ENCODE results near the gene PLCH1.

Gene PLCH1

DNA sequence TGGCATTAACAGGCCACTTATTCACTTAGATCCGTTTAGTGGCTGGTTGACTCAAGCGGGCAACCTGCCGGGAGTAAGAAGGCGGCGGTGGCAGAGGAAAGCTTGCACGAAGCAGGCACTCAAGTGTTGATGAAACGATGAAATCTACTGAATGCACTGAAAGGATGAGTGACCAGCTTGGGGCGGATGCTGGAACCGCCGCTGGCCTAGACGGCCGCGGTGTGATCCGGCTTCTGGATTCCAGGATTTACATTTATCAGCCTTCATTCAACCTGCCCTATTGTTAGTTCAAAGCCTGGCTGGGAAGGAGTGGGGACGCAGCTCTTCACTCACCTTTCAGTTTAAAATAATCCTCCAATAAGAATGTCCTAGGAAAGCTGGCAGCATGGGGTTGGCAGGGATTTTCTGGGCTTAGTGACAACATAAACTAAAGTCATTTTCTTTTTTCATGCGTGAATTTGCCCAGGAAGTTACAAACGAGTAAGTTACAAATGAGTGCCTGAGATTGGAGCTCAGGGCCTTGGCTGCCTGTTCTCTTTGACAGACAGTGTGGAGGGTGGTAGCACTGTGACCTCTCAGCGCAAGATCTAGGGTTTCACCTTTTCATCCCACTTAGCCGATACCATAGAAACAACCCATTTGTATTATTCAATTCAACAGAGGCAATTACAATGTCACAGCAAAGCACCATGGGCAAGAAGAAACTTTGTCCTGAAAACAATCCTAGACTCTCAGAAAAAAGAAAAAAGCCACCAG, 1.1 kb upstream of the PLCH1 start:
- no peak for DNase-seq

- peak; percentile 29 for DNase-seq
Measured at GRCh38 chr3:155744010-155744625, 753 bp downstream of the PLCH1 start.

DNA sequence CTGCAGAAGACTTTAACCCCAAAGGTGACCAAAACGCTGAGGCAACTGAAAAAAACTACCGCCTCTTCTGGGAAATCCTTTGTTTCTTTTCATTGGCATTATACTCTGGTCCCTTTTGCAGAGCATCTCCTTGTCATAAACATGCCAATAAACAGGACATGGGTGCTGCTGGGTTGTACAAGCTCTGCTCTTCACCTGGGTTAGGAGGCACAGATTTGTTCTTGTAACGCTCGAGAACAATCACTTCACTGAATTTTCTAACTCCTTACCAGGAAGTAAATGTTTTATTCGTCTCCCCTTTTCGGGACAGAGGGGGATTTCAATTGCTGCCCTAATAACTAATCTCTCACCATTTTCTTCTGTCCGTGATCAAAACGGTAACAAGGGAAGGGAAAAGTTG, 1.3 kb downstream of the PLCH1 start:
- no peak for DNase-seq

DNA sequence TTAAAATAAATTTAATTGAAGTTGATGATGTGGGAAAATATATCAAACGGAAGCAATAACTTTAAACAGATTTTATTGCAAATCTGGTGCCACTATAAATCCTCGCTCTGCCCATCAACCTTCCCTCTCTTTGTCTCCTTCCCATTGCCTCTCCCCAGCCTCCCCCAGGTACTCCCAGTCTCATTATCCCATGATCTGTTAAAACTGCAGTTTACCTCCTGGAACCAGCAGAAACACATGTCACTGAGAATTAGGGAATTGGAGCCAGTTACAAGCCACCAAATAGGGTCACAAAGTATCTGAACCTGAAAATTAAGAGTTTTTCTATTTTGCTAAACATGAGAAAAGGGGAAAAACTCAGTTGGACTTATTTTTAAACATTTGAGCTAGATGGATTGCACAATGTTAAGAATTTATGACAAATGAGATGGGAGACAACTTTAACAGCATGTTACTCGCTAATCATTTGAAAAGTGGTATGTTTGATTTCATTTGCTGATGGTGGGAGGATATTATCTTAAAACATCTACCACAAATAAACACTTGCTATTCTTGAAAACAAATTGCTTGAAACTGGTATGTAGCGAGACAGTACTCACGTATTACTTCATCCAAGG, 2.4 kb downstream of the PLCH1 start:
- DNase-seq = no peak

- no peak for DNase-seq
Measured at GRCh38 chr3:155741603-155742002, 3.3 kb downstream of the PLCH1 start.

DNA sequence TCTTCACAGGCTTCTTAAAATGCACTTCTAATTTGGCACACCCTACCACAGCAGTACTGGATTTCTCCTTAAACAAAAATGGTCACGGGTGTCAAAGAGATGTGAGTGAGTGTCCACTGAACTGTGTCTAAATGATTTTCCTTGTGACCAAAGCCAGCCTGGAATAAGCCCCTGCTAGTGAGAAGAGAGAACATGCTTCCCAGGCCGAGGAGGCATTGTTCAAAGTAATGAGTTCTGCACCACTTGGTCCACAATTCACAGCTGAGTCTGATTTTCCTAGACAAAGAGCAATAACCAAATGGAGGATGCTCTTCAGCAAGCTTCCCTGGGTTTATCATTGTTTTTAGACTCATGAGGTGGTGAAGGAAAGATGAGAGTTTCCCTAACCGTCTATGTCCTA, 3.8 kb downstream of the PLCH1 start:
- DNase-seq = no peak

- DNase-seq = no peak
Measured at GRCh38 chr3:155739154-155739553, 5.7 kb downstream of the PLCH1 start.

GRCh38 chr3:155738580-155739076, 6.2 kb downstream of the PLCH1 start:
- DNase-seq = no peak

DNA sequence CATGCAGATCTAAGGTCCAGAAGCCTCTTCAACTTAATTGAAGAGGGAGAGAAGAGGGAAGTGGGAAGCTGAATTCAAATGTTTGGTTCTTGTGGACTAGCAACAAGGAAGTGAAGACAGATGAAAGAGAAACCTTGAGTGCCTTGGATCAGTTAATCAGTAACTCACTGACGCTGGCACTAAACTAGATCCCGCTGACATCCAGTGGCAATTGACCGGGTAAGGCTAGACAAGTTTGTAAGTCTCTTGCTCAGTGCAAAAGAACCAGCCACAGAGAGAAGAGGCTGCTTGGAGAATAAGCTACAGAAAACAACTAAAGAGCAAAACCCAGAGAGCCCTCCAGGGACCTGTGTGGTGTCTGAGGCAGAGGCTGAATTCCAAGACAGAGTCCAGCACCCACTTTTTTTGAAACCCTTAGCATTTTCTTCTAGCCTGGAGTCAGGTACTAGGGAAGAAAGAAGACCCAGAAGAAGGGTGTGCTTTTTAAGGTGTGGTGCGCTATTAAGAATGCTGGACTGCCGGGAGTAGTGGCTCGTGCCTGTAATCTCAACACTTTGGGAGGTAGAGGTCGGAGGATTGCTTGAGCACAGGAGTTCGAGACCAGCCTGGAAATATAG, 6.9 kb downstream of the PLCH1 start:
- DNase-seq = peak; percentile 51

DNA sequence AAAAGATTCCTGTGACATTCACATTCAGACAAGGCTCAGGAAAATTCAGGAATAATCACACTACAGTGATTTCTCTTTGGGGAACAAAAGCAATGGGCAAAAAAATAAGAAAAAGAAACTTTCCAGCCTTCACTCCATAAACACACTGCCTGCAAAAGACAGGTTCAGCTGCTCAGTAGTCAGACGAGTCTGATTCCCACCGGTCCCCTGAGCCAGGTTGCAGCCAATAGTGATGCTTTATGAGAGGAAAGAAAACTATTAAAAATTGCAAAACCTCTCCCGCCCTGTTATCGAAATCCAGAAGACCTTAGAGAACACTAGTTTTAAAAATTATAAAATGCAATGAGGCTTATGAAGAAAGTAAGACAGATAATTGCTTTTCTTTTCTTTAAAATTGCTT, 8.5 kb downstream of the PLCH1 start:
- no peak for DNase-seq

GRCh38 chr3:155730843-155731242, 14.0 kb downstream of the PLCH1 start:
- DNase-seq = no peak

DNA sequence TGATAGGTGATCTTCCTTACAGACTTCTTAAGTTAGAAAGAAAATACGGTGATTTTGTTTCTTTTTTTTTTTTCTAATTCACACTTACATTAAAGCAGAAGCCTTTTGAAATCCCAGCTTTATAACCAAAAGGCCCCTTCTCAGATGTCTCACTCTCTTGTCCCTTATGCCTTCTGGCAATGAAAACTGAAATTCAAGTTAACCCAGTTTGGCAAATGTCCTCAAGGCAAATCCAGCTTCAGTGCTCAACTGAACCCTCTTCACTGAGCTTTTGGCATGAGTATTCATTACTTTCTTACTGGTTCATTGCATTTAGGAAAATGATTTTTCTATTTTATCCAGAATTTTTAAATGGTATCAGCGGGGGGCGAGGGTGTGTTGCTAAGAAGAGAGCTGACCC, 17.0 kb downstream of the PLCH1 start:
- no peak for DNase-seq

- DNase-seq = no peak
Measured at GRCh38 chr3:155714295-155714718, 30.6 kb downstream of the PLCH1 start.

DNA sequence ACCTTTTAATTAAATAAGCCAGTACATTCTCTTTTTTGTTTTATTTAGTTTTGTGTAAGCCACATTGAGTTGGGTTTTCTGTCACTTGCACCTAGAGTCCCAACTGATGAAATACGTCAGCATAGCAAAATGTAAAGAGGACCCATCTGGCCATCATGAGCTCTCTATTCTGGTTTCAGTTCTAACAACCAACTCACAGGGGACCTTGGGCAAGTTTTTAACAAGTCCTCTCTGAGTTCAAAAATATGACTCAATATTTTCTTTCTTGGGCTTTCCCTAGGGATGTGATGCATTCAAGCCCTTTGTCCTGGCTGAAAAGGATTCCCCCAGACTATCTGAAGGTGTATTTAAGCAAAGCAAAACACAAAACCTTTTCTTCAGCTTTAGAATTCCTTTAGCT, 32.9 kb downstream of the PLCH1 start:
- DNase-seq = no peak

- DNase-seq = no peak
Measured at GRCh38 chr3:155704771-155705559, 39.9 kb downstream of the PLCH1 start.

DNA sequence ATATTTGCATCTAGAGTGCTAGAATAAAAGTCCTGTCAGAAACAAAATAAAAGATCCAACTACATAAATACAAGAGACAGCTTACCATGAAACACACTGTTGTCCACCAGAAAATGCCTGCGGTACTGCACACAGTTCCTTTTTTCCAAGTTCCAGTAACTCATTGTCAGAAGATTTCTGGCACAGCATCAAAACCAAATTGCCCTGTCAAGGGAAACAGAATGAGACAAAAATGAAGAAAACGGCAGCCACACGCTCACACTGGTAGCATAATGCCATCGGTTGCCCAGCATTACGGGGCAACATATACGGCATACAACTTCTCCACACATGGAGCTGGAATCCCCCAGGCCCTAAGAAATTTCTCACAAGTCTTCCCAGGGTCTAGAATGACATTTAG, 40.8 kb downstream of the PLCH1 start:
- peak; percentile 5 for DNase-seq

- no peak for DNase-seq
Measured at GRCh38 chr3:155702745-155703591, 41.9 kb downstream of the PLCH1 start.

DNA sequence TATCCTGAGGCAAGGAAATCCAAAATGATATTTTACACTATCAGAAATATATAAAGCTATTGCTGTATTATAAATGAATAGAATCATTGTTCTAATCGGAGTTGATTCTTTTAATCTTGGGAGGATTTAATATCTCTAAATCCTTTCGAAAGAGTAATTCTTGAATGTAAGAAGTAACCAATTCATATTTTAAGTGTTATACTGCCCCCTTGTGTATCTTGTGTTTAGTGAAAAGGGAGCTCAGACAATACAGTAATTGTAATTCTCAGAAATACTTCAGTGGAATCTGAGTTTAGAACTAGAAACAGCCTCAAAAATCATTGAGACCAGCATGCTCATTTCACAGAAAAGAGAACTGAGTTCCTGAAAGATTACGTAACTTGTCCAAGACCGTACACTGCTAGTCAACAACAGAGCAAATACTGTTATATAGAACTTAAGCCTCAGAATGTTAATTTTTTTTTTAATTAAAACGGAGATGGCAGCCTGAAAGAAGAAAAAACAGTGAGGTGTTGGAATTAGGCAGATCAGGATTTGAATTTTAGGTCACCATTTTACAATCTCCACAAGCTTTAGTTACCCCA, 42.9 kb downstream of the PLCH1 start:
- DNase-seq = peak; percentile 85

GRCh38 chr3:155697542-155697941, 47.3 kb downstream of the PLCH1 start:
- no peak for DNase-seq

DNA sequence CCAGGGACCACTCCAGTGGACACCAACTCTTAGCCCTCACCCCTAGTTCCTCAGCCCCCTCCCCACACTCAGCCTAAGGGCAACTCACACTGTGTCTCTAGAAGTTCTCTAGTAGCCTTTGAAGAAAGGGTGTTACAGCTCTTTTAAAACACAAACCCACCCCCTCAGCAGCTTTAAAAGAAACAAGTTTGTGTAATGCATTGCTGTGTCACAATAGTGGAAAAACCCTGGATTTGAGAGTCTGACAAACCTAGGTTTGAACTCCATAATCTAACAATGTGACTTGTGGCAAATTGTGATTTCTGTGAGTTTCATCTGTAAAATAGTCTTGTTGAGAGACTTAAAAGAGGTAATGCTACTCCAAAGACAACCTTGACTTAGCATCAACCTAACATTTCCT, 54.0 kb downstream of the PLCH1 start:
- DNase-seq = peak; percentile 21

DNA sequence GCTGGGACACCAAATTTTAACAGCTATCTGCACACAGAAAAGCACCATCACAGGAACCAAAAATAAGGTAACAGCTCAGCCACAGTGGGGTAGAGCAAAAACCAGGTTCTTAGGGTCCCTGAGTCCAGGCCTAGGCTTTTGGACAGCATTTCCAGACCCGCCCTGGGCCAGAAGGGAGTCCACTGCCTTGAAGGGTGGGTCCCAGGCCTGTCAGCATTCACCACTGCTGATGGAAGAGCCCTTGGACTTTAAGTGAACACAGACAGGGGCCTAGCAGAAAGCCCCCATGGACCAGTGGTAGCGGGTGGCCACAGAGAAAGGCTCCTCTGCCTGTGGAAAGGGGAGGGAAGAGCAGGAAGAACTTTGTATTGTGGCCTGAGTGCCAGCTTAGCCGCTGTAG, 56.4 kb downstream of the PLCH1 start:
- no peak for DNase-seq

DNA sequence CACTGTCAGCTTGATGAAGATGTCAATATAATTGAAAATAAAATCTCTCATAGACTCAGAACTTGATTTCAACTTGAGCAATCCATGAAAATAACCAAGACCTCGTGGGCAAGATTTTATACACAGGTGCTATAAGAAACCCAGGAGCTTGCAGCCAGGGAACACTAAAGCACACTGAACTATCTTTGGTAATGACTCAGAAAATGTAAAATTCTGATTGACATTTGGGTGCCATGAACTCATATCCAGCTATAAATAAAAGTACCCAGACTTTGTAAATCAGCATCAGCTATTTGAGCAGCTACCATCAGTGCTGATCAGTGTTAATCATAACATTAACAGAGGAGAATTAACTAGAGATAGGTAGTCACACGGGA, 61.5 kb downstream of the PLCH1 start:
- DNase-seq = no peak
